Fibroblast of pulmonary artery (primary cell): Measurements from ENCODE around the gene KRTAP5-7.
"Not testable (repeated sequence)": the region's sequence is repeated elsewhere in the genome, so short reads cannot be mapped to it uniquely, and the experiment has no call there.

Experiments
- DNase-seq: peaks from one replicate; pipeline ENCODE4 v3.0.0-alpha.2; 2010; ENCODE audit warnings: low read depth
- H3K4me3 ChIP-seq: replicated peaks from 2 replicates; pipeline ENCODE4 v1.5.1; 2011; ENCODE audit warnings: low read depth, mild to moderate bottlenecking, control low read depth, low read length, moderate library complexity
- TF ChIP-seq, protein P1 (sequence below): IDR thresholded peaks from 2 replicates; pipeline ENCODE4 v1.5.1; 2011; ENCODE audit warnings: mild to moderate bottlenecking, control low read depth, low read length, inconsistent platforms; ENCODE audit errors: missing control alignments

KRTAP5-7 gene, protein sequence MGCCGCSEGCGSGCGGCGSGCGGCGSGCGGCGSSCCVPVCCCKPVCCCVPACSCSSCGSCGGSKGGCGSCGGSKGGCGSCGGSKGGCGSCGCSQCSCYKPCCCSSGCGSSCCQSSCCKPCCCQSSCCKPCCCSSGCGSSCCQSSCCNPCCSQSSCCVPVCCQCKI

DNA sequence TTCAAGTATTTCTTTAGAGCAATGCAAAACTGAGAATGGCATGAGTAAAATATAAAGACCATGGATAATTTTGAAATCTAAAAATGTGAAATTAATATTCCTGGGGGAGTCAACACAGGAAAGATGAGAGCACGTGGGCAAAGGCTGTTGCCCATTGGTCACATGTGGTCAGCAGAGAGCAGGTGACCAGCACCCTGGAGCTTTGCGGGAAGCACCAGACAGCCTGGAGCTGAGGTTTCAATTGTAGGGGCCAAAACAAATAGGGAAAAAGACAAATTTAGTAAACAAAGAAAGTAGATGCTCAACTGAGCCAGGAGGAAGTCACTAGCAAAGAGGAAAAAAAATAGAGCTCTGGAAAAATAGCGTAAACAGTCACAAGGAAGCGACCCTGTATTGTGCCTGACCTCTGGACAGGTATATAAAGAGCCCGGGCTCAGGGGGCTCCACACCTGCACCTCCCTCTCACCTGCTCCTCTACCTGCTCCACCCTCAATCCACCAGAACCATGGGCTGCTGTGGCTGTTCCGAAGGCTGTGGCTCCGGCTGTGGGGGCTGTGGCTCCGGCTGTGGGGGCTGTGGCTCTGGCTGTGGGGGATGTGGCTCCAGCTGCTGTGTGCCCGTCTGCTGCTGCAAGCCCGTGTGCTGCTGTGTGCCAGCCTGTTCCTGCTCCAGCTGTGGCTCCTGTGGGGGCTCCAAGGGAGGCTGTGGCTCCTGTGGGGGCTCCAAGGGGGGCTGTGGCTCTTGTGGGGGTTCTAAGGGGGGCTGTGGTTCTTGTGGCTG is at the start of gene KRTAP5-7:
Gene KRTAP5-7 (plus strand): TSS at position 472 of the 780 bp plus-strand sequence. CDS start 34 bp downstream, at position 506.
- DNase-seq: not testable (repeated sequence)

DNA sequence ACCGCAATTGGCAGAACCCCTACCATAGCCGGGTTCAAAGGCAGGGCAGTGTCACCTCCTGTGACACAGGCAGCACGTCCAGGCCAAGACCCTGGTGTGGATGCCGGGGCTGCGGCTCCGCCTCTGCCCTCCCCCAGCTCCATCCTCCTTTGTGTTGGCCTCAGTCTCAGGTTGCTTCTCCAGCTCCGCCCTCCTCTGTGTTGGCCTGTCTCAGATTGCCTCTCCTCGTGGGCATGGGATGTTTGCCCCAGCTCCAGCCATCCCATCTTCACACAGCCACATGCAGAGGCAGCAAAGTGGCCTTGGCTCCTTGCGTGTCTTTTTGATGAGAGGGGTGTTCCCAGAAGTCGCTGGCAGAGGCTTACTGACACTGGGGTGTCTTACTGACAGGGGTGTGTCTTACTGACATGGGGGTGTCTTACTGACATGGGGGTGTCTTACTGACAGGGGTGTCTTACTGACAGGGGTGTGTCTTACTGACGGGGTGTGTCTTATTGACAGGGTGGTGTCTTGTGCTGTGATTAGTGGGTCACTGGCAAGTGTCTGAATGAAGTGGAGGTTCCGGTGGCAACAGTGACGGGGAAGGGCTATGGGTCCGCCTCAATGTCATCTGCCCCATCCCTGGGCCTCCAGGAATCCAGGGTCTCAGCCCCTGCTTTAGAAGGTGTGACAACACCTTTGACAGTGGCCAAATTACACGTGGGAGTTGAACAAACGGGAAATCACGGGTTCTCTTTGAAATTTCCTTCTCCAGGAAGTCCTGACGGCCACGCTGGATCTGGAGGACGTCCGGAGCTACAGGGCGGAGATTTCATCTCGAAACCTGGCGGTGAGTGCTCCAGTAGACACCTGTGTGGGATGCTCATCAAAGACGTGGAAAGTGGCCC is 49.2 kb upstream of the KRTAP5-7 start:
- no peak overlapping the region for H3K4me3 ChIP-seq
- DNase-seq: no peak
- TF ChIP-seq, protein P1, sequence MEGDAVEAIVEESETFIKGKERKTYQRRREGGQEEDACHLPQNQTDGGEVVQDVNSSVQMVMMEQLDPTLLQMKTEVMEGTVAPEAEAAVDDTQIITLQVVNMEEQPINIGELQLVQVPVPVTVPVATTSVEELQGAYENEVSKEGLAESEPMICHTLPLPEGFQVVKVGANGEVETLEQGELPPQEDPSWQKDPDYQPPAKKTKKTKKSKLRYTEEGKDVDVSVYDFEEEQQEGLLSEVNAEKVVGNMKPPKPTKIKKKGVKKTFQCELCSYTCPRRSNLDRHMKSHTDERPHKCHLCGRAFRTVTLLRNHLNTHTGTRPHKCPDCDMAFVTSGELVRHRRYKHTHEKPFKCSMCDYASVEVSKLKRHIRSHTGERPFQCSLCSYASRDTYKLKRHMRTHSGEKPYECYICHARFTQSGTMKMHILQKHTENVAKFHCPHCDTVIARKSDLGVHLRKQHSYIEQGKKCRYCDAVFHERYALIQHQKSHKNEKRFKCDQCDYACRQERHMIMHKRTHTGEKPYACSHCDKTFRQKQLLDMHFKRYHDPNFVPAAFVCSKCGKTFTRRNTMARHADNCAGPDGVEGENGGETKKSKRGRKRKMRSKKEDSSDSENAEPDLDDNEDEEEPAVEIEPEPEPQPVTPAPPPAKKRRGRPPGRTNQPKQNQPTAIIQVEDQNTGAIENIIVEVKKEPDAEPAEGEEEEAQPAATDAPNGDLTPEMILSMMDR: no peak

More for the DNA sequence above, at the start of gene KRTAP5-7:
- not testable (repeated sequence) for H3K4me3 ChIP-seq

DNA sequence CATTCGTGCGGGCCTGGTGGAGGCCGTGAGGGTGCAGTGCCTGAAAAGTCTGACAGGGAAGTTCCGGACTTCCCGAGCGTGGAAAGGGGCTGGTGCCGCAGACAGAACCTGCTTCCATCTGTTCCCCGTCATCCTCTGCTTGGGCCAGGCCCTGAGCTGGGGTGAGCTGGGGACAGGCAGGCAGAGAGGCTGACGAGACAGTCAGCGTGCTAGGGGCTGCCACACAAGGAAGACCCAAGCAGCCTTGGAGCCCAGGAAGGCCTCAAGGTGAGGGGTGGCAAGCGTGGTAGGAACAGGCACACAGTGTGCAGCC is 48.6 kb upstream of the KRTAP5-7 start:
- no peak overlapping the region for H3K4me3 ChIP-seq
- DNase-seq: no peak
- TF ChIP-seq, protein P1: no peak

DNA sequence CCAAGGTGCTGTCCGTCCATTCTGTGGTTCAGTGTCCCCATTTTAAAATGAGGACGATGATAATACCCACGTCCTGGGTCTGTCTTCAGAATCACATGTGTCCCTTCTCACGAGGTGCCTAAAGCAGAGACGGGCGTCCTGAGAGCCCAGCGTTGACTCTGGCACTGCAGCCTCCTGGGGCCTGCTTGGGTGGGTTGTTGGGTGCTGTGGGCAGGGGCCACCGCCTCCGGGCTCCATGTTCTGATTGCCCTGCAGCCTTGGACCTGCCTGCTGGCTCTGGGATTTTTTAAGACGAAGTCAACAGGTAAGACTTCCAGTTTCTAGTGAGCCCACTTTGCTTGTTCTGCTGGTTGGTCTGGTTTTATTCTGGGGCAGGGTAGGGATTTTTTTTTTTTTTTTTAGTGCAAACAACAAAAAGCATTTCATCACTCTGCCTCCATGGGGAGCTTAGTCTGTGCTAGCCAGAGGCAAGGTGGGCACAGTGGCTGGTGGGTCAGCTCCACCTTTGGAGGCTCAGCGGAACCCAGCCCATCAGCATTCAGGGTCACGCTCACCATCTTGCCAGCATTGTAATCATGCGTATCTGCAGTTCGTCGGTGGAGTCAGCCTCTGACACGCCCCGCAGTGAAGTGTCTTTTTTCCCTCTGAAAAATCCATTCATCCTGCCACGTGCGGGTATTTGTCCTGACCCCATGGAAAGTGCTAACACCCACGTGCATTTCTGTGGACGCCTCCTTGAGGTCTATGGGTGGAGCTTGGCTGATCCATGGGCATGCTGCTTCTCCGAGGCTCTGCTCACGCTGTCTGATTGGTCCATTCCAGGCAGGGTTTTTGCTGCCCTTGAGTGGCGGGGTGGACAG is 45.7 kb upstream of the KRTAP5-7 start:
- TF ChIP-seq, protein P1: no peak
- no peak overlapping the region for H3K4me3 ChIP-seq
- DNase-seq: no peak

DNA sequence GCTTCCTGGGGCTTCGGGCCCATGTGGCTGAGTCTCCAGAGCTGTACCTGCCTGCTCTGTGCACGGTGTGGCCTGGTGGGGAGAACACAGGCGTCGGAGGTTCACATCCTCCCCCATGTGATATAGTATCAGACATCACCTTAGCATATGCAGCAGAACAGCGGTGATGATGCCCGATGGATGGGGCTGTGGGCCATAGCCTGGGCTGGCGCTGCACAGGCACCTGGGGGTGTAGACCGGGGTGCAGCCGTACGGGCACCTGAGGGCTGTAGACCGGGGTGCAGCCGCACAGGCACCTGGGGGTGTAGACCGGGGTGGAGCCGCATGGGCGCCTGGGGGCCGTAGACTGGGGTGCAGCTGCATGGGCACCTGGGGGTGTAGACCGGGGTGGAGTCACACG is 44.9 kb upstream of the KRTAP5-7 start:
- no peak overlapping the region for H3K4me3 ChIP-seq
- DNase-seq: no peak
- TF ChIP-seq, protein P1: no peak

DNA sequence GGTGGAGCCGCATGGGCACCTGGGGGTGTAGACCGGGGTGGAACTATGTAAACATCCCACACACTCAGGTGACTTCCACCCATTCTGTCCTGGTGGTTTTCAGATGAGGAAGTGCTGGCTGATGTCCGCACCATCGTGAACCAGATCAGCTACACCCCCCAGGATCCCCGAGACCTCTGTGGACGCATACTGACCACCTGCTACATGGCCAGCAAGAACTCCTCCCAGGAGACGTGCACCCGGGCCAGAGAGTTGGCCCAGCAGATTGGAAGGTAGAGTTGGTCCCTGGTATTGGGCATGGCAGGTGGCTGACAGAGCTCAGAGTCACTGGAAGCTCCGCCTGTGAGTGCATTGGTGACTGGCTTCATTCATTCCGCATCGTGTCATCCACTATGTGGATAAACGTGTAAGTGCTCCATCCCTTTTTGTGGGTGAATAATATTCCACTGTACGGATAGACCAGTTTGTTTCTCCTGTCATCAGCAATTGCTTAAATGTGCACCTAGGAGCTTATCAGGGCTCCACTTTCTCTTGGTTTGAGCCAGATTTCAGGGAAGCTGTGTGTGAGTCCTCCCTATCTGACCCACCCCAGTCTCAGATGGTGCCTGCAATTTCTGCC is 44.2 kb upstream of the KRTAP5-7 start:
- no peak overlapping the region for H3K4me3 ChIP-seq
- no peak for DNase-seq
- TF ChIP-seq, protein P1: no peak
